Activated naive CD4-positive, alpha-beta T cell (primary cell): ENCODE data around the gene C12orf42.

ENCODE experiments used
- DNase-seq, 4 experiments: peaks; one replicate each; lab custom pipeline; 2025; lab: John Stamatoyannopoulos, UW

The C12orf42 gene

DNA sequence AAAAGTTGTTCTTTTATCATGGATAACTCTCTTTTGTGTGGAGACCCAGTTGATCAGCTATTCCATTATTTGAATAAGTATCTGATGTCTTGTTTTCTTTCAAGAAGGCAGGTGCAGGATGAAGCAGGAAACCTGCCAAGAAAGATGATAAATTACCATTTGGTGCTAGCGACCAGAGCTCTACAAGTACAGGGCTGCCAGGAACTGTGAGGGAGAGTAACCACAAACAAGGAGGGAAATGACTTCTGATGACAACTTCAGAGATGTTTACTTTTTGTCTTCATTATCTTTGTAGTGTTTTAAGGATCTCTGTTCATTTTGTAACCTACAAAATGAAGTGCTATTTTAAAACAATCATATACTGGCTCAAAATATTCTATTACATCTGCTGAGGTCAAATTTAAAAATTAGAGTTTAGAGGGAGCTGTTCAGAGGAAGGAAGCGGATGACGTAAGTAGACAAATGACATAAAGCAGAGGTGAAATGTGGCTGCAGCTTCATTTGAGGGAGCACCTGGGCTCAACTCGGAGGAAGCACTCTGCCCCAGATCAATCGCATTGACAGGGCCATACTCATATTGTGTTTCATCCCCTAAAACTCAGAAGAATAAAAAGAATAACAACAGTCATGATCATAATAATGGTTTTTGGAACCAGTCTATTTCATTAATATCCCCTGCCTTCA, 226.8 kb downstream of the C12orf42 start:
- no peak for DNase-seq

DNA sequence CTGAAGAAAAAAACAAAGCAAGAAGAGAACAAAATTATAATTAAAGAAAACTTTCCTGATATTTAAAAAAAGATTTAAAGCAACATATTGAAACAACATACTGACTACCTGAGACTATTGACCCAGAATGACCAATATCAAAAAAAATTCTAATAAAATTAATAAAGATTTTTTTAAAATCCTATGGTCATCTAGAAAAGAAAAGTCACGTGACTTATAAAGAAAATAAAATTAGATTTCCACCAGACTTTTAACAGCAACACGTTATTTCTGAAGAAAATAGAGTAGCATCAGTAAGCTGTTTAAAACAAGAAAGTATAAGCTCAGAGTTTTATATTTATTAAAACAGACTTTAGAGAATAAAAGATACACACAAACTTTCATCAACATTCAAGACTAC, 238.0 kb downstream of the C12orf42 start:
- DNase-seq = no peak
